Natural killer cell (primary cell): Measurements from ENCODE around the gene DBNDD2. TPM values are rescaled to one million over a fixed set of nuclear protein-coding genes. Genes with fewer than 3 reads are reported as not detected.

Experiments used
- ATAC-seq, 3 donors: fragments of 150-1000 bp in 2 of 3; fragments of 200-7000 bp in 1 of 3; cut with Tn5 transposase; 1 replicate in 1 of 3; 2 replicates in 2 of 3; pipeline ENCODE4 v1.10.0; 2021; ENCODE audit warnings: mild to moderate bottlenecking in 2 of 3, moderate library complexity in 2 of 3
- DNase-seq, 2 donors: peaks; one replicate each; pipeline versions ENCODE4 v3.0.0 to v3.0.0-alpha.2; 2013 to 2021; ENCODE audit warnings: mixed read lengths in 1 of 2
- H3K27ac ChIP-seq: one replicate; pipeline ENCODE4 v1.5.1; 2013; ENCODE audit warnings: mild to moderate bottlenecking, low read length
- H3K27me3 ChIP-seq: one replicate; pipeline ENCODE4 v1.6.1; 2013; ENCODE audit warnings: low read length; ENCODE audit not compliant: control insufficient read depth, insufficient read depth
- H3K36me3 ChIP-seq: one replicate; pipeline ENCODE4 v1.6.1; 2013; ENCODE audit warnings: low read length; ENCODE audit not compliant: control insufficient read depth, insufficient read depth
- H3K4me1 ChIP-seq: one replicate; pipeline ENCODE4 v1.6.1; 2013; ENCODE audit warnings: low read length; ENCODE audit not compliant: control insufficient read depth, insufficient read depth
- H3K4me3 ChIP-seq: one replicate; pipeline ENCODE4 v1.5.1; 2013; ENCODE audit warnings: low read length
- H3K9me3 ChIP-seq: one replicate; pipeline ENCODE4 v1.6.1; 2013; ENCODE audit warnings: low read length; ENCODE audit not compliant: control insufficient read depth, insufficient read depth
- H3K27ac Mint-ChIP-seq, 2 donors: one replicate each; pipeline ENCODE4 v1.8.0; 2022; ENCODE audit warnings: mild to moderate bottlenecking in 2 of 2, mixed read lengths in 2 of 2, moderate library complexity in 1 of 2
- H3K27me3 Mint-ChIP-seq, 2 donors: one replicate each; pipeline ENCODE4 v1.8.0; 2022; ENCODE audit warnings: low read depth in 2 of 2, mixed read lengths in 2 of 2
- H3K36me3 Mint-ChIP-seq: one replicate; pipeline ENCODE4 v1.8.0; 2022; ENCODE audit warnings: mixed read lengths
- H3K4me1 Mint-ChIP-seq, 2 donors: one replicate each; pipeline ENCODE4 v1.8.0; 2022; ENCODE audit warnings: mixed read lengths in 2 of 2
- H3K4me3 Mint-ChIP-seq: one replicate; pipeline ENCODE4 v1.8.0; 2022; ENCODE audit warnings: mild to moderate bottlenecking, moderate library complexity, mixed read lengths
- H3K9me3 Mint-ChIP-seq, 2 donors: one replicate each; pipeline ENCODE4 v1.8.0; 2022; ENCODE audit warnings: mixed read lengths in 2 of 2
- CTCF ChIP-seq: fragments of 200-600 bp; IDR thresholded peaks from one replicate; pipeline ENCODE4 v1.8.0; 2022; ENCODE audit warnings: antibody characterized with exemption
- WGBS: methylation state at CpG from one replicate; pipeline ENCODE4 v1.1.7; 2013; ENCODE audit warnings: missing lambda C conversion rate; ENCODE audit not compliant: insufficient coverage; 5-methylcytosine and 5-hydroxymethylcytosine counted together
- intact Hi-C: fragments of 100-400 bp; cut with micrococcal nuclease; formaldehyde crosslinking; loops from one replicate; pipeline ENCODE4 v1.14.2; 2022
- total RNA-seq, 4 donors: library from RNA; stranded (reverse); fragments of 120-200 nt in 1 of 4; gene quantifications; one replicate each; pipeline versions ENCODE4 v1.2.3 to v1.2.4, GENCODE V29; 2013 to 2022

The DBNDD2 gene
- total RNA-seq, 3 donors from 2014 or later (not counting 1 experiment from before 2014, with no cell fraction given): 13.0 to 14.7 (median 13.3) TPM

GRCh38 chr20:45394221-45395113, 13.6 kb upstream of the DBNDD2 start:
- Histone ChIP-seq H3K9me3 (no peaks in the 10 kb centered on the region), H3K36me3 (no peaks in the 10 kb centered on the region), H3K4me3 (no peak overlapping the region), H3K27ac (no peak overlapping the region), H3K4me1 (no peaks in the 10 kb centered on the region), H3K27me3 (no peaks in the 10 kb centered on the region)
- ATAC-seq (no peak), DNase-seq (no peak)
- no peak for TF ChIP-seq CTCF
- intact Hi-C loops: no loop called here
- Mint-ChIP-seq H3K27me3 (no peaks in the 10 kb centered on the region), H3K36me3 (peaks cover 6% of the 10 kb centered on the region), H3K4me1 (peaks cover 4 to 7% of the 10 kb centered on the region in 2 donors), H3K4me3 (no peak overlapping the region), H3K9me3 (no peaks in the 10 kb centered on the region), H3K27ac (no peak overlapping the region)
- 94% methylated on average over 21 of the region's 21 CpGs for WGBS

DNA sequence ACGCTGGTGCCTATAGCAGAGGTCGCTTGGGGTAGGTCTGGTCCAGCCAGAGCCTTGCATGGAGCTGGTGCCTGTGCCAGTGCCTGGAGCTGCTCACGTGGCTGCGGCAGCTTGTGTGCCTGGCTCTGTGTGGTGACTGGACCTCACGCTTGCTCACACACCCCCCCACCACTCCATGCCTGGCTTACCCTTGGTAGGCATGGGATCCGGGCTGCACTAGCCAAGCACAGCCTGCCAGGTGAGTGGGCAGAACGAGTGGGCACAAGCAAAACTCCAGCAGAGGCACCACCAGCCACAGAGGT, 13.0 kb upstream of the DBNDD2 start:
- Mint-ChIP-seq H3K27ac (no peak overlapping the region), H3K36me3 (peaks cover 6% of the 10 kb centered on the region), H3K27me3 (no peaks in the 10 kb centered on the region), H3K4me1 (peaks cover 4 to 7% of the 10 kb centered on the region in 2 donors), H3K9me3 (no peaks in the 10 kb centered on the region), H3K4me3 (no peak overlapping the region)
- Histone ChIP-seq H3K27me3 (no peaks in the 10 kb centered on the region), H3K9me3 (no peaks in the 10 kb centered on the region), H3K4me3 (no peak overlapping the region), H3K36me3 (no peaks in the 10 kb centered on the region), H3K4me1 (no peaks in the 10 kb centered on the region), H3K27ac (no peak overlapping the region)
- 96% methylated on average over 7 of the region's 7 CpGs for WGBS
- no peak for DNase-seq
- intact Hi-C loops: no loop called here
- no peak for ATAC-seq
- no peak for TF ChIP-seq CTCF

DNA sequence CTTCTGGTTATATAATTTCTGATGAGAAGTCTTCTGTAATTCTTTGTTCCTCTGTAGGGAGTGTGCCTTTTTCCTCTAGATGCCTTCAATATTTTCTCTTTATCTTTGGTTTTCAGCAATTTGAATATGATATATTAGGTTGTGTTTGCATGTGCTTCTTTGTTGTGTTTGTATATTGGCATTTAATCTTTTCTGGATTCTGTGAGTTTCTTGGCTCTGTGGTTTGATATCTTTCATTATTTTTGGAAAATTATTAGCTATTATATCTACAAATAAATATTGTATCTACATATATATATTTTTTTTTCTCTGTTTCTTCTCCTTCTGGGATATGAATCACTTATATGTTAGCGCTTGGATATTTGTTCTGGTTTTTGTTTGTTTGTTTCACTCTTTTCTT, 9.1 kb upstream of the DBNDD2 start:
- Histone ChIP-seq H3K4me3 (no peak overlapping the region), H3K27me3 (no peaks in the 10 kb centered on the region), H3K27ac (no peak overlapping the region), H3K9me3 (peaks cover 11% of the 10 kb centered on the region), H3K36me3 (peaks cover 2% of the 10 kb centered on the region), H3K4me1 (no peaks in the 10 kb centered on the region)
- intact Hi-C loops: no loop called here
- WGBS: no CpG with 5 or more reads among the region's 1 CpG
- Mint-ChIP-seq H3K9me3 (no peaks in the 10 kb centered on the region), H3K36me3 (no peaks in the 10 kb centered on the region), H3K27me3 (peaks cover 0 to 3% of the 10 kb centered on the region in 2 donors), H3K4me1 (no peaks in the 10 kb centered on the region), H3K27ac (no peak overlapping the region), H3K4me3 (no peak overlapping the region)
- DNase-seq (no peak), ATAC-seq (no peak)
- no peak for TF ChIP-seq CTCF
